NCI-H146 (cell line): Measurements from ENCODE around the gene TMEM132C.
"Not testable (repeated sequence)": the region's sequence is repeated elsewhere in the genome, so short reads cannot be mapped to it uniquely, and the experiment has no call there.

ENCODE experiments used
- DNase-seq: peaks from one replicate; lab custom pipeline; 2025; lab: John Stamatoyannopoulos, UW

The TMEM132C gene

GRCh38 chr12:128267131-128267622, at the start of gene TMEM132C:
TMEM132C (plus strand) TSS chr12:128267170; CDS start chr12:128267403, 233 bp downstream.
- DNase-seq: no peak

GRCh38 chr12:128224226-128224625, 42.7 kb upstream of the TMEM132C start:
- no peak for DNase-seq

GRCh38 chr12:128228581-128228980, 38.4 kb upstream of the TMEM132C start:
- DNase-seq: no peak

GRCh38 chr12:128235635-128236417, 31.1 kb upstream of the TMEM132C start:
- DNase-seq: no peak

GRCh38 chr12:128236525-128236924, 30.4 kb upstream of the TMEM132C start:
- no peak for DNase-seq

- DNase-seq: no peak
These were observed 26.2 kb upstream of the TMEM132C start for GRCh38 chr12:128240745-128241144.

GRCh38 chr12:128245121-128245520, 21.8 kb upstream of the TMEM132C start:
- DNase-seq: no peak

- DNase-seq: no peak
These were observed 21.1 kb upstream of the TMEM132C start for GRCh38 chr12:128245905-128246304.

GRCh38 chr12:128250096-128250495, 16.9 kb upstream of the TMEM132C start:
- DNase-seq: no peak

- not testable (repeated sequence) for DNase-seq
These were observed 13.1 kb upstream of the TMEM132C start for GRCh38 chr12:128253829-128254228.

GRCh38 chr12:128258866-128259555, 8.0 kb upstream of the TMEM132C start:
- DNase-seq: no peak

GRCh38 chr12:128259556-128260070, 7.4 kb upstream of the TMEM132C start:
- DNase-seq: peak; percentile 25

- DNase-seq: no peak
These were observed 5.2 kb upstream of the TMEM132C start for GRCh38 chr12:128261757-128262156.

- no peak for DNase-seq
These were observed 1.4 kb upstream of the TMEM132C start for GRCh38 chr12:128265566-128265965.

- no peak for DNase-seq
These were observed 884 bp upstream of the TMEM132C start for GRCh38 chr12:128266086-128266485.

GRCh38 chr12:128266541-128267130, 334 bp upstream of the TMEM132C start:
- DNase-seq: no peak

- DNase-seq: no peak
These were observed 845 bp downstream of the TMEM132C start for GRCh38 chr12:128267651-128268378.

GRCh38 chr12:128268379-128268995, 1.5 kb downstream of the TMEM132C start:
- DNase-seq: no peak

GRCh38 chr12:128269181-128269591, 2.2 kb downstream of the TMEM132C start:
- DNase-seq: no peak

GRCh38 chr12:128276471-128276870, 9.5 kb downstream of the TMEM132C start:
- no peak for DNase-seq

GRCh38 chr12:128286970-128287369, 20.0 kb downstream of the TMEM132C start:
- DNase-seq: no peak
